Endothelial cell of umbilical vein (primary cell): Measurements from ENCODE around the gene RGS10. TPM values are rescaled to one million over a fixed set of nuclear protein-coding genes. Genes with fewer than 3 reads are reported as not detected.

Source experiments
- BruUV-seq: library from RNA; stranded (reverse); fragments of 400-500 nt; replicated peaks from 2 replicates; lab custom pipeline; 2021; lab: Mats Ljungman, UMichigan
- CTCF ChIA-PET: fragments of 300-600, 350-600 bp; sonication (Branson Sonifier 250); formaldehyde crosslinking; loops from one replicate; lab custom pipeline; 2021; ENCODE audit warnings: antibody characterized with exemption, inconsistent platforms; lab: Charles Lee
- POLR2A ChIA-PET: fragments of 300-600, 350-600 bp; sonication (Branson Sonifier 250); formaldehyde crosslinking; loops from one replicate; lab custom pipeline; 2021; ENCODE audit warnings: antibody characterized with exemption, inconsistent platforms; lab: Charles Lee
- DNase-seq: peaks from one replicate; pipeline ENCODE4 v3.0.0-alpha.2; 2011; ENCODE audit warnings: low read depth, low spot score
- FAIRE-seq: peaks from 2 replicates; lab custom pipeline; 2011; peaks lifted over from hg19 to GRCh38; lab: Jason Lieb, UNC
- H2AFZ ChIP-seq: 2 replicates; pipeline ENCODE4 v1.6.0; 2012; ENCODE audit warnings: low read depth, low read length, control low read depth, inconsistent platforms
- H3K27ac ChIP-seq: 2 replicates; pipeline ENCODE4 v1.5.1; 2011; ENCODE audit warnings: low read depth, mild to moderate bottlenecking, control low read depth, low read length, moderate library complexity; ENCODE audit not compliant: insufficient read depth
- H3K27me3 ChIP-seq, 2 experiments: 2 replicates each; pipeline versions ENCODE4 v1.6.0 to v1.6.1; 2011; ENCODE audit warnings: low read length in 2 of 2, mixed read lengths in 1 of 2; ENCODE audit not compliant: control insufficient read depth in 2 of 2, insufficient read depth in 2 of 2
- H3K36me3 ChIP-seq, 2 experiments: 2 replicates in 1 of 2; 3 replicates in 1 of 2; pipeline ENCODE4 v1.5.1; 2011; ENCODE audit warnings: low read length in 2 of 2, mild to moderate bottlenecking in 1 of 2, moderate library complexity in 1 of 2; ENCODE audit not compliant: control insufficient read depth in 2 of 2, insufficient read depth in 2 of 2; ENCODE audit errors: extremely low read depth in 1 of 2
- H3K4me1 ChIP-seq: 3 replicates; pipeline ENCODE4 v1.5.1; 2011; ENCODE audit warnings: mild to moderate bottlenecking, low read length; ENCODE audit not compliant: control insufficient read depth, insufficient read depth; ENCODE audit errors: extremely low read depth
- H3K4me2 ChIP-seq: 2 replicates; pipeline ENCODE4 v1.6.1; 2011; ENCODE audit warnings: low read length, control low read depth, mixed read lengths; ENCODE audit not compliant: insufficient read depth
- H3K4me3 ChIP-seq, 3 experiments: fragments of 200-600 bp in 1 of 3; sonication (generic), shearing (Covaris generic) in 1 of 3; replicated peaks in 1 of 3; 2 replicates each; pipeline ENCODE4 v1.5.1; 2011 to 2016; ENCODE audit warnings: control low read depth in 3 of 3, low read length in 3 of 3, mild to moderate bottlenecking in 2 of 3, inconsistent platforms in 1 of 3, low read depth in 1 of 3, moderate library complexity in 1 of 3; ENCODE audit not compliant: insufficient read depth in 1 of 3
- H3K79me2 ChIP-seq: 2 replicates; pipeline ENCODE4 v1.6.0; 2012; ENCODE audit warnings: low read length, inconsistent platforms; ENCODE audit not compliant: control insufficient read depth, insufficient read depth
- H3K9ac ChIP-seq: replicated peaks from 2 replicates; pipeline ENCODE3; 2011; ENCODE audit warnings: low read length, control low read depth; ENCODE audit not compliant: insufficient read depth; ENCODE audit errors: extremely low read depth
- H3K9me1 ChIP-seq: replicated peaks from 3 replicates; pipeline ENCODE4 v1.6.0; 2011; ENCODE audit warnings: mild to moderate bottlenecking, low read length; ENCODE audit not compliant: control insufficient read depth, insufficient read depth; ENCODE audit errors: extremely low read depth
- H3K9me3 ChIP-seq: replicated peaks from 2 replicates; pipeline ENCODE4 v1.5.1; 2012; ENCODE audit warnings: low read length, inconsistent platforms; ENCODE audit not compliant: control insufficient read depth, insufficient read depth
- H4K20me1 ChIP-seq: replicated peaks from 2 replicates; pipeline ENCODE3; 2011; ENCODE audit warnings: mild to moderate bottlenecking, low read length; ENCODE audit not compliant: control insufficient read depth, insufficient read depth; ENCODE audit errors: extremely low read depth
- CTCF ChIP-seq, 2 donors: IDR thresholded peaks; 1 replicate in 1 of 2; 2 replicates in 1 of 2; pipeline ENCODE4 v1.5.1; 2011; ENCODE audit warnings: low read length in 2 of 2, mild to moderate bottlenecking in 2 of 2, moderate library complexity in 2 of 2, control low read depth in 1 of 2, inconsistent platforms in 1 of 2, low read depth in 1 of 2; ENCODE audit not compliant: insufficient read depth in 1 of 2; ENCODE audit errors: extremely low read depth in 1 of 2
- EZH2 ChIP-seq: IDR thresholded peaks from 2 replicates; pipeline ENCODE4 v1.6.1; 2012; ENCODE audit warnings: borderline replicate concordance, low read depth, mild to moderate bottlenecking, moderate library complexity, low read length, inconsistent platforms; ENCODE audit not compliant: severe bottlenecking
- FOS ChIP-seq: IDR thresholded peaks from 2 replicates; pipeline ENCODE4 v1.6.1; 2011; ENCODE audit warnings: mild to moderate bottlenecking, low read length, moderate library complexity, borderline replicate concordance; ENCODE audit not compliant: insufficient read depth
- GATA2 ChIP-seq: IDR thresholded peaks from 2 replicates; pipeline ENCODE4 v1.7.0; 2011; ENCODE audit warnings: low read depth, mild to moderate bottlenecking, moderate library complexity, mixed read lengths, low read length; ENCODE audit not compliant: insufficient read length, insufficient read depth
- JUN ChIP-seq: IDR thresholded peaks from 2 replicates; pipeline ENCODE4 v1.6.1; 2011; ENCODE audit warnings: borderline replicate concordance, low read depth; ENCODE audit not compliant: insufficient read length, insufficient read depth
- MAX ChIP-seq: IDR thresholded peaks from 2 replicates; pipeline ENCODE4 v1.6.1; 2011; ENCODE audit not compliant: insufficient read depth, insufficient read length
- MYC ChIP-seq: IDR thresholded peaks from one replicate; pipeline ENCODE4 v1.6.1; 2011; ENCODE audit warnings: mild to moderate bottlenecking, low read depth, low read length
- POLR2A ChIP-seq: IDR thresholded peaks from 2 replicates; pipeline ENCODE4 v1.6.1; 2012; ENCODE audit warnings: low read depth, mild to moderate bottlenecking, control low read depth, low read length
- POLR2AphosphoS5 ChIP-seq: IDR thresholded peaks from 2 replicates; pipeline ENCODE4 v1.6.1; 2012; ENCODE audit warnings: low read depth, mild to moderate bottlenecking, control low read depth, low read length, moderate library complexity; ENCODE audit not compliant: insufficient read depth
- dilution Hi-C: fragments of 300-500 bp; cut with MboI; formaldehyde crosslinking; loops from one replicate; pipeline ENCODE4 v1.15.0; 2019; ENCODE audit warnings: low sequenced_read_pairs; ENCODE audit not compliant: extremely low pct_ligation_motif_present
- intact Hi-C: fragments of 100-400 bp; cut with micrococcal nuclease; formaldehyde crosslinking; loops from one replicate; pipeline ENCODE4 v1.10.0; 2022
- polyA plus RNA-seq, 4 experiments: library from polyadenylated mRNA; depleted of rRNA in 3 of 4; stranded (reverse) in 3 of 4; unstranded in 1 of 4; fragments of >200 nt; gene quantifications; 2 replicates each; pipeline versions ENCODE4 v1.2.1 to v1.2.3, GENCODE V29; 2011 to 2012; ENCODE audit warnings: missing spikeins in 1 of 4
- total RNA-seq: library from RNA; stranded (reverse); gene quantifications from 2 replicates; pipeline ENCODE4 v1.2.3, GENCODE V29; 2021

RGS10 gene
- total and polyA plus RNA-seq, 2 donors (not counting 3 experiments of a cell fraction or from before 2014, with no cell fraction given) = 7.8 to 22.4 TPM

GRCh38 chr10:119575506-119575905 is 33.0 kb upstream of the RGS10 start:
- ChIA-PET POLR2A (no interaction called here), CTCF (interaction anchor here (1.4 kb wide), 1 partner anchor 10 kb away, joined by 4 read pairs; no protein-coding TSS in a partner anchor)
- no peak for FAIRE-seq
- BruUV-seq = no TSS peak
- Histone ChIP-seq H3K9ac (no peak overlapping the region), H3K27me3 (no peaks in the 10 kb centered on the region), H3K4me3 (no peak overlapping the region), H3K4me1 (no peaks in the 10 kb centered on the region), H4K20me1 (no peaks in the 10 kb centered on the region), H3K36me3 (peaks cover 11 to 36% of the 10 kb centered on the region in 2 experiments), H3K4me2 (no peak overlapping the region), H3K27ac (no peak overlapping the region), H2AFZ (no peak overlapping the region), H3K9me3 (no peaks in the 10 kb centered on the region), H3K9me1 (no peaks in the 10 kb centered on the region), H3K79me2 (no peaks in the 10 kb centered on the region)
- TF ChIP-seq CTCF (IDR thresholded peaks at IDR 0.05; ENCODE audit: extremely low read depth in 1 of 2, insufficient read depth in 1 of 2, low read depth in 1 of 2, low read length in 2 of 2) = no peak
- TF ChIP-seq POLR2A = no peak
- TF ChIP-seq JUN = no peak
- TF ChIP-seq GATA2 = no peak
- TF ChIP-seq FOS = no peak
- no peak for TF ChIP-seq MAX
- no peak for TF ChIP-seq POLR2AphosphoS5
- TF ChIP-seq EZH2 = no peak
- no peak for TF ChIP-seq MYC
- dilution Hi-C loops = no loop called here
- DNase-seq = no peak
- intact Hi-C loops = loop anchor here (10.0 kb wide), 1 partner anchor 511 kb away; no protein-coding TSS in a partner anchor
